ENCODE data around the gene CELF5. TPM values are rescaled to one million over a fixed set of nuclear protein-coding genes. Genes with fewer than 3 reads are reported as not detected.

CELF5 gene
- total RNA-seq, 2 experiments from 2014 or later: 0.13 TPM; not detected in 1

GRCh38 chr19:3238066-3238561 is 13.7 kb downstream of the CELF5 start:
- Histone ChIP-seq H4K20me1 (ENCODE audit: insufficient read depth, low read length) (no peaks in the 10 kb centered on the region), H3K36me3 (ENCODE audit: insufficient read depth, low read length) (no peaks in the 10 kb centered on the region), H3K27ac (ENCODE audit: low read depth, low read length, poor library complexity, severe bottlenecking) (no peak overlapping the region), H3K4me3 (ENCODE audit: low read depth, low read length, poor library complexity, severe bottlenecking) (no peak overlapping the region), H3K4me1 (ENCODE audit: insufficient read depth, low read length, poor library complexity, severe bottlenecking) (no peaks in the 10 kb centered on the region), H2AFZ (ENCODE audit: low read length) (no peak overlapping the region), H3K9me3 (ENCODE audit: low read length) (no peaks in the 10 kb centered on the region), H3K9me2 (ENCODE audit: insufficient read depth, low read length) (no peaks in the 10 kb centered on the region), H3K4me2 (ENCODE audit: low read length) (no peak overlapping the region), H3K79me2 (ENCODE audit: insufficient read depth, low read depth, low read length) (no peaks in the 10 kb centered on the region)
- intact Hi-C loops (cut with micrococcal nuclease; ENCODE audit: unreplicated experiment): no loop called here
- ChIA-PET POLR2A (no interaction called here), CTCF (ENCODE audit: unreplicated experiment) (no interaction called here)
- no peak for DNase-seq (ENCODE audit: low spot score)
- TF ChIP-seq CTCF (conservative IDR thresholded peaks at IDR 0.05; ENCODE audit: low read length) (no peak), EZH2phosphoT487 (IDR thresholded peaks at IDR 0.05; ENCODE audit: borderline replicate concordance, low read depth, low read length) (no peak)
- no TSS peak for BruUV-seq (replicated peaks)

- H3K9me3 ChIP-seq (ENCODE audit: low read length): no peaks in the 10 kb centered on the region
- no peak overlapping the region for H3K4me2 ChIP-seq (ENCODE audit: low read length)
- DNase-seq (ENCODE audit: low spot score): no peak
- POLR2A ChIA-PET: no interaction called here
- CTCF ChIA-PET (ENCODE audit: unreplicated experiment): no interaction called here
- no peak overlapping the region for H3K27ac ChIP-seq (ENCODE audit: low read depth, low read length, poor library complexity, severe bottlenecking)
- no TSS peak for BruUV-seq (replicated peaks)
- no peak overlapping the region for H2AFZ ChIP-seq (ENCODE audit: low read length)
- H3K36me3 ChIP-seq (ENCODE audit: insufficient read depth, low read length): no peaks in the 10 kb centered on the region
- intact Hi-C loops (cut with micrococcal nuclease; ENCODE audit: unreplicated experiment): no loop called here
- no peaks in the 10 kb centered on the region for H3K9me2 ChIP-seq (ENCODE audit: insufficient read depth, low read length)
- no peaks in the 10 kb centered on the region for H3K79me2 ChIP-seq (ENCODE audit: insufficient read depth, low read depth, low read length)
- no peaks in the 10 kb centered on the region for H3K4me1 ChIP-seq (ENCODE audit: insufficient read depth, low read length, poor library complexity, severe bottlenecking)
- no peaks in the 10 kb centered on the region for H4K20me1 ChIP-seq (ENCODE audit: insufficient read depth, low read length)
- no peak for TF ChIP-seq EZH2phosphoT487 (IDR thresholded peaks at IDR 0.05; ENCODE audit: borderline replicate concordance, low read depth, low read length)
- no peak for TF ChIP-seq CTCF (conservative IDR thresholded peaks at IDR 0.05; ENCODE audit: low read length)
- H3K4me3 ChIP-seq (ENCODE audit: low read depth, low read length, poor library complexity, severe bottlenecking): no peak overlapping the region
Observed at GRCh38 chr19:3239367-3239766, 14.9 kb downstream of the CELF5 start.

GRCh38 chr19:3243819-3244700 is 19.6 kb downstream of the CELF5 start:
- DNase-seq (ENCODE audit: low spot score): peak; percentile 37
- POLR2A ChIA-PET: no interaction called here
- Histone ChIP-seq H3K9me2 (ENCODE audit: insufficient read depth, low read length) (no peaks in the 10 kb centered on the region), H4K20me1 (ENCODE audit: insufficient read depth, low read length) (no peaks in the 10 kb centered on the region), H3K9me3 (ENCODE audit: low read length) (no peaks in the 10 kb centered on the region), H3K4me3 (ENCODE audit: low read depth, low read length, poor library complexity, severe bottlenecking) (no peak overlapping the region), H3K4me2 (ENCODE audit: low read length) (no peak overlapping the region), H3K4me1 (ENCODE audit: insufficient read depth, low read length, poor library complexity, severe bottlenecking) (no peaks in the 10 kb centered on the region), H3K27ac (ENCODE audit: low read depth, low read length, poor library complexity, severe bottlenecking) (no peak overlapping the region), H3K36me3 (ENCODE audit: insufficient read depth, low read length) (no peaks in the 10 kb centered on the region), H3K79me2 (ENCODE audit: insufficient read depth, low read depth, low read length) (no peaks in the 10 kb centered on the region), H2AFZ (ENCODE audit: low read length) (no peak overlapping the region)
- no TSS peak for BruUV-seq (replicated peaks)
- TF ChIP-seq EZH2phosphoT487 (IDR thresholded peaks at IDR 0.05; ENCODE audit: borderline replicate concordance, low read depth, low read length) (no peak), CTCF (conservative IDR thresholded peaks at IDR 0.05; ENCODE audit: low read length) (no peak)
- intact Hi-C loops (cut with micrococcal nuclease; ENCODE audit: unreplicated experiment): no loop called here
- CTCF ChIA-PET (ENCODE audit: unreplicated experiment): no interaction called here

All from OCI-LY7 (cell line).